HEK293 (cell line): ENCODE data around the gene MTMR4.
A peak's percentile ranks its signal among the peaks of the same experiment; 100 is the strongest.

Experiments
- CTCF ChIA-PET: fragments of 350-600 bp; formaldehyde crosslinking; extraction: SDS; loops from one replicate; lab custom pipeline; 2021; ENCODE audit warnings: antibody characterized with exemption; lab: Yijun Ruan, JAX
- POLR2A ChIA-PET: fragments of 300-600 bp; formaldehyde crosslinking; extraction: SDS; loops from one replicate; lab custom pipeline; 2020; ENCODE audit warnings: antibody characterized with exemption, inconsistent platforms; lab: Yijun Ruan, JAX
- H3K27ac ChIP-seq: fragments of 200-500 bp; sonication (Bioruptor generic); 2 replicates; pipeline ENCODE4 v1.5.1; 2014; ENCODE audit warnings: low read depth, low read length, control low read depth, inconsistent platforms; ENCODE audit errors: extremely low read depth
- H3K36me3 ChIP-seq, 2 experiments: fragments of 200-500 bp in 1 of 2; sonication (Bioruptor generic) in 1 of 2; 1 replicate in 1 of 2; 2 replicates in 1 of 2; pipeline ENCODE4 v1.5.1; 2014 to 2017; ENCODE audit warnings: inconsistent platforms in 2 of 2, low read length in 2 of 2; ENCODE audit not compliant: control insufficient read depth in 2 of 2, insufficient read depth in 1 of 2
- H3K4me1 ChIP-seq: fragments of 200-500 bp; sonication (Bioruptor generic); 2 replicates; pipeline ENCODE4 v1.5.1; 2014; ENCODE audit warnings: mild to moderate bottlenecking, low read length, inconsistent platforms; ENCODE audit not compliant: control insufficient read depth, insufficient read depth
- H3K4me3 ChIP-seq: 2 replicates; pipeline ENCODE4 v1.5.1; 2011; ENCODE audit warnings: low read depth, mild to moderate bottlenecking, control low read depth, low read length, moderate library complexity
- H3K9me3 ChIP-seq: fragments of 200-500 bp; sonication (Bioruptor generic); 2 replicates; pipeline ENCODE4 v1.5.1; 2014; ENCODE audit warnings: low read depth, low read length, inconsistent platforms; ENCODE audit not compliant: control insufficient read depth, insufficient read depth
- CTCF ChIP-seq: fragments of 450-650 bp; formaldehyde crosslinking; IDR thresholded peaks from 2 replicates; pipeline ENCODE4 v1.5.1; 2016; ENCODE audit warnings: missing biosample characterization, missing genetic modification characterization
- FEZF1 ChIP-seq: fragments of 450-650 bp; formaldehyde crosslinking; IDR thresholded peaks from 2 replicates; pipeline ENCODE4 v1.5.1; 2016; ENCODE audit warnings: missing biosample characterization, missing genetic modification characterization
- KLF1 ChIP-seq: fragments of 450-650 bp; formaldehyde crosslinking; IDR thresholded peaks from 2 replicates; pipeline ENCODE4 v1.5.1; 2016; ENCODE audit warnings: missing biosample characterization, missing genetic modification characterization
- KLF16 ChIP-seq: fragments of 450-650 bp; formaldehyde crosslinking; IDR thresholded peaks from 2 replicates; pipeline ENCODE4 v1.5.1; 2017; ENCODE audit warnings: missing biosample characterization, missing genetic modification characterization
- OSR2 ChIP-seq: fragments of 450-650 bp; formaldehyde crosslinking; IDR thresholded peaks from 2 replicates; pipeline ENCODE4 v1.5.1; 2016; ENCODE audit warnings: missing biosample characterization, missing genetic modification characterization
- PBX3 ChIP-seq: sonication (generic); formaldehyde crosslinking; IDR thresholded peaks from 2 replicates; pipeline ENCODE4 v1.8.1; 2022; ENCODE audit warnings: mild to moderate bottlenecking, moderate library complexity, missing genetic modification reagents
- PRDM1 ChIP-seq: fragments of 450-650 bp; formaldehyde crosslinking; IDR thresholded peaks from 2 replicates; pipeline ENCODE4; 2016; ENCODE audit warnings: missing biosample characterization, missing genetic modification characterization
- PRDM10 ChIP-seq: fragments of 450-650 bp; formaldehyde crosslinking; IDR thresholded peaks from 2 replicates; pipeline ENCODE4 v1.5.1; 2016; ENCODE audit warnings: missing biosample characterization, missing genetic modification characterization
- WT1 ChIP-seq: fragments of 450-650 bp; formaldehyde crosslinking; IDR thresholded peaks from 2 replicates; pipeline ENCODE4 v1.5.1; 2016; ENCODE audit warnings: missing biosample characterization, missing genetic modification characterization
- ZBTB44 ChIP-seq: fragments of 450-650 bp; IDR thresholded peaks from 2 replicates; pipeline ENCODE4 v1.5.1; 2018; ENCODE audit warnings: missing biosample characterization, mild to moderate bottlenecking, missing genetic modification characterization
- ZFP41 ChIP-seq: fragments of 450-650 bp; formaldehyde crosslinking; IDR thresholded peaks from 2 replicates; pipeline ENCODE4 v1.5.1; 2016; ENCODE audit warnings: missing biosample characterization, missing genetic modification characterization, borderline replicate concordance
- ZNF223 ChIP-seq: fragments of 450-650 bp; formaldehyde crosslinking; IDR thresholded peaks from 2 replicates; pipeline ENCODE4 v1.5.1; 2016; ENCODE audit warnings: missing biosample characterization, missing genetic modification characterization
- ZNF324 ChIP-seq: fragments of 450-650 bp; formaldehyde crosslinking; IDR thresholded peaks from 2 replicates; pipeline ENCODE4 v1.5.1; 2016; ENCODE audit warnings: missing biosample characterization, missing genetic modification characterization
- ZNF350 ChIP-seq: fragments of 450-650 bp; formaldehyde crosslinking; IDR thresholded peaks from 2 replicates; pipeline ENCODE4 v1.5.0; 2017; ENCODE audit warnings: missing biosample characterization, mild to moderate bottlenecking, missing genetic modification characterization
- ZNF423 ChIP-seq: fragments of 450-650 bp; formaldehyde crosslinking; IDR thresholded peaks from 2 replicates; pipeline ENCODE4 v1.5.1; 2016; ENCODE audit warnings: missing biosample characterization, missing genetic modification characterization
- ZNF501 ChIP-seq: fragments of 450-650 bp; formaldehyde crosslinking; IDR thresholded peaks from 2 replicates; pipeline ENCODE4 v1.5.1; 2016; ENCODE audit warnings: missing biosample characterization, missing genetic modification characterization
- ZNF561 ChIP-seq: fragments of 450-650 bp; IDR thresholded peaks from 2 replicates; pipeline ENCODE4 v1.5.1; 2018; ENCODE audit warnings: missing biosample characterization, missing genetic modification characterization, borderline replicate concordance
- ZNF639 ChIP-seq: fragments of 450-650 bp; formaldehyde crosslinking; IDR thresholded peaks from 2 replicates; pipeline ENCODE4 v1.5.1; 2016; ENCODE audit warnings: missing biosample characterization, missing genetic modification characterization
- ZNF677 ChIP-seq: fragments of 450-650 bp; IDR thresholded peaks from 2 replicates; pipeline ENCODE4 v1.5.0; 2018; ENCODE audit warnings: missing biosample characterization, mild to moderate bottlenecking, missing genetic modification characterization, moderate library complexity
- ZNF76 ChIP-seq: fragments of 450-650 bp; formaldehyde crosslinking; IDR thresholded peaks from 2 replicates; pipeline ENCODE4; 2016; ENCODE audit warnings: low read depth, missing biosample characterization, missing genetic modification characterization, borderline replicate concordance
- ZNF843 ChIP-seq: fragments of 450-650 bp; formaldehyde crosslinking; IDR thresholded peaks from 2 replicates; pipeline ENCODE4 v1.5.1; 2016; ENCODE audit warnings: missing biosample characterization, missing genetic modification characterization
- ZSCAN16 ChIP-seq: fragments of 450-650 bp; formaldehyde crosslinking; IDR thresholded peaks from 2 replicates; pipeline ENCODE4 v1.5.1; 2016; ENCODE audit warnings: missing biosample characterization, missing genetic modification characterization
- ZSCAN30 ChIP-seq: fragments of 450-650 bp; IDR thresholded peaks from 2 replicates; pipeline ENCODE4 v1.5.1; 2018; ENCODE audit warnings: missing biosample characterization, mild to moderate bottlenecking, missing genetic modification characterization, moderate library complexity
- ZXDB ChIP-seq: fragments of 450-650 bp; formaldehyde crosslinking; IDR thresholded peaks from 2 replicates; pipeline ENCODE4 v1.5.1; 2016; ENCODE audit warnings: missing biosample characterization, missing genetic modification characterization

MTMR4 gene

GRCh38 chr17:58520843-58521430 is 6.5 kb upstream of the MTMR4 start:
- peaks cover 0 to 4% of the 10 kb centered on the region in 2 experiments; a peak in 1 of 3 replicates for H3K36me3 ChIP-seq
- H3K4me1 ChIP-seq, result no peaks in the 10 kb centered on the region
- TF ChIP-seq WT1 (tag by site-specific recombination) (no peak), CTCF (tag by site-specific recombination) (peak; percentile 59), KLF16 (tag by site-specific recombination) (no peak), ZNF350 (no peak), PRDM10 (tag by site-specific recombination) (0 out of 2 replicates have a peak, but pooled peaks have one; percentile 12)
- POLR2A ChIA-PET, result no interaction called here
- H3K9me3 ChIP-seq, result no peaks in the 10 kb centered on the region
- CTCF ChIA-PET, result interaction anchor here (0.5 to 3.3 kb wide), 8 partner anchors 21 to 628 kb away, joined by 3 to 27 read pairs (median 4); no protein-coding TSS in a partner anchor
- H3K27ac ChIP-seq, result no peak overlapping the region
- no peak overlapping the region for H3K4me3 ChIP-seq

- peaks cover 3% of the 10 kb centered on the region; the same call in 1 of the 2 replicates for H3K4me1 ChIP-seq
- H3K36me3 ChIP-seq, result peaks cover 0 to 4% of the 10 kb centered on the region in 2 experiments; a peak in 1 of 3 replicates
- H3K9me3 ChIP-seq, result no peaks in the 10 kb centered on the region
- peak overlapping the region; percentile 79 for H3K4me3 ChIP-seq
- CTCF ChIA-PET, result interaction anchor here (0.6 to 3.3 kb wide), 26 partner anchors 10 to 1488 kb away, joined by 3 to 27 read pairs (median 5); no protein-coding TSS in a partner anchor
- POLR2A ChIA-PET, result interaction anchor here (0.6 to 2.8 kb wide), 6 partner anchors 50 to 636 kb away, joined by 3 to 39 read pairs (median 8); no protein-coding TSS in a partner anchor
- peak overlapping the region; percentile 84 for H3K27ac ChIP-seq
- no peak for TF ChIP-seq ZNF223 (tag by site-specific recombination)
- TF ChIP-seq ZNF324 (tag by site-specific recombination), result peak; percentile 67; the same call in 1 of the 2 replicates
- TF ChIP-seq PRDM1, result no peak
- no peak for TF ChIP-seq ZBTB44 (tag by site-specific recombination)
- TF ChIP-seq ZSCAN30, result peak; percentile 87
- peak; percentile 72; the same call in 1 of the 2 replicates for TF ChIP-seq ZXDB
- no peak for TF ChIP-seq PBX3 (CRISPR knock-in tag)
- TF ChIP-seq ZNF677, result no peak
- TF ChIP-seq ZNF843 (tag by site-specific recombination), result no peak; the same call in 1 of the 2 replicates
- no peak; the same call in 1 of the 2 replicates for TF ChIP-seq ZSCAN16
- TF ChIP-seq ZNF423 (tag by site-specific recombination), result peak; percentile 17; the same call in 1 of the 2 replicates
- TF ChIP-seq ZNF76 (tag by site-specific recombination), result no peak; the same call in 1 of the 2 replicates
- no peak for TF ChIP-seq ZNF501
- TF ChIP-seq ZFP41, result no peak
- peak; percentile 17; the same call in 1 of the 2 replicates for TF ChIP-seq ZNF561 (tag by site-specific recombination)
- no peak; the same call in 1 of the 2 replicates for TF ChIP-seq ZNF639
- peak; percentile 96 for TF ChIP-seq KLF1 (tag by site-specific recombination)
- TF ChIP-seq OSR2 (tag by site-specific recombination), result peak; percentile 52; the same call in 1 of the 2 replicates
- peak; percentile 34; the same call in 1 of the 2 replicates for TF ChIP-seq FEZF1 (tag by site-specific recombination)
Measured at GRCh38 chr17:58517928-58518609, 3.6 kb upstream of the MTMR4 start.
